Measurements from ENCODE around the gene AMPD3. TPM values are rescaled to one million over a fixed set of nuclear protein-coding genes. Genes with fewer than 3 reads are reported as not detected.

AMPD3 gene
- total and polyA plus RNA-seq, 2 donors (not counting 1 experiment from before 2014, with no cell fraction given) = 40.1 to 85.5 TPM

DNA sequence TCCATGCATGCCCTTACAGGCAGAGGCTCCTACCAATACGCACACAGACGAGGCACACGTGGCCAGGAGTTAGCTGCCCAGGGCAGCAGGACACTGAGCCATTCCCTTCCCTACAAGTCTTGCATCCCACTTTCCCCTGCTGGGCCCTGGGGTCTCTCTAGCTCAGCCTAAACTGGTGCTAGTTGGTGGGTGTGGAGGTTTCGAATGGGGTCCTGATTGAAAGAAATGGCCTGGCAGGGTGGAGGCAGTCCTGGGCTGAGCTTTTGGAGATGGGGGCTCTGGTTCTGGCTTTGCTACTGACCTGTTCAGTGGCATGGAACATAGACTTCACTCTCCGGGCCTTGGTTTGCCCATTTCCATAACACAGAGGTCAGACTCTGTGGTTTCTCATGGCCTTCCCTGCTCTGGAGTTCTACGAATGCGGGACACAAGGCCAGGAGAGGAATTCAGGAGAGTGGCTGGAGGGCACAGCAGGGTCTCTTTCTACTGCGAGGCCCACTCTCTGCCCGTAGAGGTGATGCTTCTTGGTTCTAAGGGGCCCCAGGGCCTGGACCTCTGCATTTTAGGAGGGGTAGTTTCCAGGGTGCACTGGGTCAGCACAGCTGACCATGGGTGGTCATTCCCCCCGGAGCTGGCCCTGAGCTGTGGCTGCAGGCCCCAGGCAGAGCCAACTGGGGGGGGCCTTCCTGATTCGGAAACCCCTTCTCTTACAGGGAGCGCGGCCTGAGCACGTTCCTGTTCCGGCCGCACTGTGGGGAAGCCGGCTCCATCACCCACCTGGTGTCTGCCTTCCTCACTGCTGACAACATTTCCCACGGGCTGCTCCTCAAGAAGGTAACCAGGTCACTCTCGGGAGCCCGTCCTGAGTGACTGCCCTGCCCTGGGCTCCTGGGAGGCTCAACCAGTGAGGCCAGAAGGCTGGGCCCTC, 46.0 kb downstream of the AMPD3 start:
- H3K4me1 Mint-ChIP-seq = peaks cover 27% of the 10 kb centered on the region
- Histone ChIP-seq H4K20me1 (ENCODE audit: control insufficient read depth, insufficient read depth, low read length, poor library complexity, severe bottlenecking) (no peaks in the 10 kb centered on the region), H3K4me3 (ENCODE audit: control extremely low read depth in 1 of 5, extremely low read depth in 1 of 5, insufficient read depth in 1 of 5, low read depth in 2 of 5, low read length in 4 of 5) (no peak overlapping the region), H3K27me3 (replicated peaks in 1 of 4; ENCODE audit: control extremely low read depth in 1 of 4, control insufficient read depth in 3 of 4, insufficient read depth in 4 of 4, low read length in 3 of 4) (no peaks in the 10 kb centered on the region), H3K9ac (ENCODE audit: low read length) (no peak overlapping the region), H3K79me2 (ENCODE audit: control insufficient read depth, insufficient read depth, low read length) (peaks cover 12% of the 10 kb centered on the region), H3K4me1 (ENCODE audit: control insufficient read depth in 2 of 2, insufficient read depth in 2 of 2, low read length in 2 of 2) (peaks cover 21% of the 10 kb centered on the region in 2 donors), H3K27ac (ENCODE audit: low read length in 2 of 2) (no peak overlapping the region), H3K4me2 (replicated peaks; ENCODE audit: low read depth, low read length, poor library complexity, severe bottlenecking) (no peak overlapping the region), H3K36me3 (replicated peaks in 1 of 2; ENCODE audit: control extremely low read depth in 1 of 2, control insufficient read depth in 1 of 2, extremely low read depth in 1 of 2, insufficient read depth in 2 of 2, low read length in 1 of 2) (peaks cover 12 to 72% of the 10 kb centered on the region in 2 experiments), H3K9me3 (ENCODE audit: control extremely low read depth in 1 of 3, control insufficient read depth in 2 of 3, insufficient read depth in 1 of 3, low read length in 2 of 3) (no peaks in the 10 kb centered on the region), H2AFZ (ENCODE audit: insufficient read depth, low read depth, low read length, poor library complexity, severe bottlenecking) (no peak overlapping the region)
- ChIA-PET CTCF (interaction anchor here (1.3 to 5.2 kb wide), 2 partner anchors 88 to 156 kb away, joined by 3 to 26 read pairs; no protein-coding TSS in a partner anchor), POLR2A (interaction anchor here (0.6 kb wide), 1 partner anchor 220 kb away, joined by 3 read pairs; no protein-coding TSS in a partner anchor)
- H3K4me3 Mint-ChIP-seq = no peak overlapping the region
- TF ChIP-seq, protein P1, sequence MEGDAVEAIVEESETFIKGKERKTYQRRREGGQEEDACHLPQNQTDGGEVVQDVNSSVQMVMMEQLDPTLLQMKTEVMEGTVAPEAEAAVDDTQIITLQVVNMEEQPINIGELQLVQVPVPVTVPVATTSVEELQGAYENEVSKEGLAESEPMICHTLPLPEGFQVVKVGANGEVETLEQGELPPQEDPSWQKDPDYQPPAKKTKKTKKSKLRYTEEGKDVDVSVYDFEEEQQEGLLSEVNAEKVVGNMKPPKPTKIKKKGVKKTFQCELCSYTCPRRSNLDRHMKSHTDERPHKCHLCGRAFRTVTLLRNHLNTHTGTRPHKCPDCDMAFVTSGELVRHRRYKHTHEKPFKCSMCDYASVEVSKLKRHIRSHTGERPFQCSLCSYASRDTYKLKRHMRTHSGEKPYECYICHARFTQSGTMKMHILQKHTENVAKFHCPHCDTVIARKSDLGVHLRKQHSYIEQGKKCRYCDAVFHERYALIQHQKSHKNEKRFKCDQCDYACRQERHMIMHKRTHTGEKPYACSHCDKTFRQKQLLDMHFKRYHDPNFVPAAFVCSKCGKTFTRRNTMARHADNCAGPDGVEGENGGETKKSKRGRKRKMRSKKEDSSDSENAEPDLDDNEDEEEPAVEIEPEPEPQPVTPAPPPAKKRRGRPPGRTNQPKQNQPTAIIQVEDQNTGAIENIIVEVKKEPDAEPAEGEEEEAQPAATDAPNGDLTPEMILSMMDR (IDR thresholded peaks at IDR 0.05) = no peak
- TF ChIP-seq EZH2 (IDR thresholded peaks at IDR 0.05; ENCODE audit: borderline replicate concordance, insufficient read depth, low read depth, low read length, poor library complexity, severe bottlenecking) = no peak
- H3K9me3 Mint-ChIP-seq (ENCODE audit: insufficient read depth) = no peaks in the 10 kb centered on the region
- ATAC-seq (ENCODE audit: low read depth) = no peak
- H3K27ac Mint-ChIP-seq = peak overlapping the region; percentile 67
- DNase-seq = no peak
- intact Hi-C loops (cut with micrococcal nuclease) = loop anchor here (5.0 kb wide), 1 partner anchor 36 kb away; no protein-coding TSS in a partner anchor
- 95% methylated on average over 17 of the region's 20 CpGs for WGBS (ENCODE audit: insufficient coverage)
- no peaks in the 10 kb centered on the region for H3K27me3 Mint-ChIP-seq
